SK-N-SH (cell line): Measurements from ENCODE around the gene PARD3B.

Source experiments
- EP300 ChIP-seq, 2 experiments: IDR thresholded peaks; 2 replicates each; pipeline versions ENCODE4 v1.4.0 to v1.6.1; 2012; ENCODE audit warnings: borderline replicate concordance in 1 of 2, low read depth in 1 of 2, low read length in 1 of 2
- JUND ChIP-seq: IDR thresholded peaks from 2 replicates; pipeline ENCODE4 v1.4.0; 2012
- MEF2A ChIP-seq: IDR thresholded peaks from 2 replicates; pipeline ENCODE4 v1.4.0; 2012; ENCODE audit warnings: low read depth, borderline replicate concordance
- NFIC ChIP-seq: IDR thresholded peaks from 2 replicates; pipeline ENCODE4 v1.4.0; 2012; ENCODE audit warnings: borderline replicate concordance
- POLR2AphosphoS5 ChIP-seq: IDR thresholded peaks from 2 replicates; pipeline ENCODE4 v1.6.1; 2012; ENCODE audit warnings: low read depth, low read length
- RAD21 ChIP-seq: IDR thresholded peaks from 2 replicates; pipeline ENCODE4 v1.6.1; 2012; ENCODE audit warnings: mild to moderate bottlenecking, low read length
- RFX5 ChIP-seq: IDR thresholded peaks from 2 replicates; pipeline ENCODE4 v1.6.1; 2012; ENCODE audit warnings: mild to moderate bottlenecking, improper control_type of control experiment, low read length
- SMC3 ChIP-seq: IDR thresholded peaks from 2 replicates; pipeline ENCODE4 v1.6.1; 2012; ENCODE audit warnings: low read depth, low read length, improper control_type of control experiment
- TAF1 ChIP-seq: IDR thresholded peaks from 2 replicates; pipeline ENCODE4 v1.6.1; 2012; ENCODE audit warnings: low read depth, mild to moderate bottlenecking, low read length, moderate library complexity, borderline replicate concordance
- TF ChIP-seq, protein P1 (sequence below): fragments of 200-600 bp; sonication (generic); IDR thresholded peaks from 2 replicates; pipeline ENCODE4 v1.6.1; 2017; ENCODE audit warnings: antibody characterized with exemption, mild to moderate bottlenecking, moderate library complexity
- TF ChIP-seq, protein P2 (sequence below): IDR thresholded peaks from 2 replicates; pipeline ENCODE4 v1.4.0; 2012; ENCODE audit warnings: low read depth, borderline replicate concordance
- TF ChIP-seq, protein P3 (sequence below): fragments of 150-350 bp; IDR thresholded peaks from 2 replicates; pipeline ENCODE4 v1.6.1; 2016; ENCODE audit warnings: mild to moderate bottlenecking, low read depth, low read length
- TF ChIP-seq, protein P4 (sequence below): IDR thresholded peaks from 2 replicates; pipeline ENCODE4 v1.6.1; 2012; ENCODE audit warnings: mild to moderate bottlenecking, low read depth, low read length, moderate library complexity

DNA sequence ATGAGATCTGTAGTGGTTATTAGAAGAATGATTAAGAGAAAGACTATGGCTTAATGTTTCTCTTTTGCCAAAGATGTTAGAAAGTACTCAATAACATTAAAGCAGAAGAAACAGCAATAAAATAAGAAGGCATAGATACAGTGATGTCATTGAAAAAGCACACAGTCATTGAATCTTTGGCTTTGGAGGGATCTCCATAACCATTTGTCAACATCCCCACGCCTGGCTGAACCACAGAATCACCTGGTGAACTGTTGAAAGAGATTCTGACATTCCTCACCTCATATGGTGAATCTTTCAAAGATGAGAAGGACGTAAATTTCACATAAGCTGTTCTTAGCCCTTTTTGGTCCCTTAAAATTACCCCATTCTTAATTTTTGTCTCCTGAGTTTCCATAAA, 812.5 kb downstream of the PARD3B start:
- peak; percentile 66 for TF ChIP-seq RFX5
- TF ChIP-seq EP300 (IDR thresholded peaks at IDR 0.05; ENCODE audit: borderline replicate concordance in 1 of 2, low read depth in 1 of 2, low read length in 1 of 2), result no peak
- TF ChIP-seq, protein P1, sequence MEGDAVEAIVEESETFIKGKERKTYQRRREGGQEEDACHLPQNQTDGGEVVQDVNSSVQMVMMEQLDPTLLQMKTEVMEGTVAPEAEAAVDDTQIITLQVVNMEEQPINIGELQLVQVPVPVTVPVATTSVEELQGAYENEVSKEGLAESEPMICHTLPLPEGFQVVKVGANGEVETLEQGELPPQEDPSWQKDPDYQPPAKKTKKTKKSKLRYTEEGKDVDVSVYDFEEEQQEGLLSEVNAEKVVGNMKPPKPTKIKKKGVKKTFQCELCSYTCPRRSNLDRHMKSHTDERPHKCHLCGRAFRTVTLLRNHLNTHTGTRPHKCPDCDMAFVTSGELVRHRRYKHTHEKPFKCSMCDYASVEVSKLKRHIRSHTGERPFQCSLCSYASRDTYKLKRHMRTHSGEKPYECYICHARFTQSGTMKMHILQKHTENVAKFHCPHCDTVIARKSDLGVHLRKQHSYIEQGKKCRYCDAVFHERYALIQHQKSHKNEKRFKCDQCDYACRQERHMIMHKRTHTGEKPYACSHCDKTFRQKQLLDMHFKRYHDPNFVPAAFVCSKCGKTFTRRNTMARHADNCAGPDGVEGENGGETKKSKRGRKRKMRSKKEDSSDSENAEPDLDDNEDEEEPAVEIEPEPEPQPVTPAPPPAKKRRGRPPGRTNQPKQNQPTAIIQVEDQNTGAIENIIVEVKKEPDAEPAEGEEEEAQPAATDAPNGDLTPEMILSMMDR, result no peak
- no peak for TF ChIP-seq POLR2AphosphoS5
- no peak for TF ChIP-seq SMC3
- TF ChIP-seq TAF1, result no peak
- TF ChIP-seq, protein P2, sequence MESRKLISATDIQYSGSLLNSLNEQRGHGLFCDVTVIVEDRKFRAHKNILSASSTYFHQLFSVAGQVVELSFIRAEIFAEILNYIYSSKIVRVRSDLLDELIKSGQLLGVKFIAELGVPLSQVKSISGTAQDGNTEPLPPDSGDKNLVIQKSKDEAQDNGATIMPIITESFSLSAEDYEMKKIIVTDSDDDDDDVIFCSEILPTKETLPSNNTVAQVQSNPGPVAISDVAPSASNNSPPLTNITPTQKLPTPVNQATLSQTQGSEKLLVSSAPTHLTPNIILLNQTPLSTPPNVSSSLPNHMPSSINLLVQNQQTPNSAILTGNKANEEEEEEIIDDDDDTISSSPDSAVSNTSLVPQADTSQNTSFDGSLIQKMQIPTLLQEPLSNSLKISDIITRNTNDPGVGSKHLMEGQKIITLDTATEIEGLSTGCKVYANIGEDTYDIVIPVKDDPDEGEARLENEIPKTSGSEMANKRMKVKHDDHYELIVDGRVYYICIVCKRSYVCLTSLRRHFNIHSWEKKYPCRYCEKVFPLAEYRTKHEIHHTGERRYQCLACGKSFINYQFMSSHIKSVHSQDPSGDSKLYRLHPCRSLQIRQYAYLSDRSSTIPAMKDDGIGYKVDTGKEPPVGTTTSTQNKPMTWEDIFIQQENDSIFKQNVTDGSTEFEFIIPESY, result no peak
- no peak for TF ChIP-seq JUND
- TF ChIP-seq, protein P3, sequence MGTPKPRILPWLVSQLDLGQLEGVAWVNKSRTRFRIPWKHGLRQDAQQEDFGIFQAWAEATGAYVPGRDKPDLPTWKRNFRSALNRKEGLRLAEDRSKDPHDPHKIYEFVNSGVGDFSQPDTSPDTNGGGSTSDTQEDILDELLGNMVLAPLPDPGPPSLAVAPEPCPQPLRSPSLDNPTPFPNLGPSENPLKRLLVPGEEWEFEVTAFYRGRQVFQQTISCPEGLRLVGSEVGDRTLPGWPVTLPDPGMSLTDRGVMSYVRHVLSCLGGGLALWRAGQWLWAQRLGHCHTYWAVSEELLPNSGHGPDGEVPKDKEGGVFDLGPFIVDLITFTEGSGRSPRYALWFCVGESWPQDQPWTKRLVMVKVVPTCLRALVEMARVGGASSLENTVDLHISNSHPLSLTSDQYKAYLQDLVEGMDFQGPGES, result no peak
- TF ChIP-seq RAD21, result no peak
- TF ChIP-seq, protein P4, sequence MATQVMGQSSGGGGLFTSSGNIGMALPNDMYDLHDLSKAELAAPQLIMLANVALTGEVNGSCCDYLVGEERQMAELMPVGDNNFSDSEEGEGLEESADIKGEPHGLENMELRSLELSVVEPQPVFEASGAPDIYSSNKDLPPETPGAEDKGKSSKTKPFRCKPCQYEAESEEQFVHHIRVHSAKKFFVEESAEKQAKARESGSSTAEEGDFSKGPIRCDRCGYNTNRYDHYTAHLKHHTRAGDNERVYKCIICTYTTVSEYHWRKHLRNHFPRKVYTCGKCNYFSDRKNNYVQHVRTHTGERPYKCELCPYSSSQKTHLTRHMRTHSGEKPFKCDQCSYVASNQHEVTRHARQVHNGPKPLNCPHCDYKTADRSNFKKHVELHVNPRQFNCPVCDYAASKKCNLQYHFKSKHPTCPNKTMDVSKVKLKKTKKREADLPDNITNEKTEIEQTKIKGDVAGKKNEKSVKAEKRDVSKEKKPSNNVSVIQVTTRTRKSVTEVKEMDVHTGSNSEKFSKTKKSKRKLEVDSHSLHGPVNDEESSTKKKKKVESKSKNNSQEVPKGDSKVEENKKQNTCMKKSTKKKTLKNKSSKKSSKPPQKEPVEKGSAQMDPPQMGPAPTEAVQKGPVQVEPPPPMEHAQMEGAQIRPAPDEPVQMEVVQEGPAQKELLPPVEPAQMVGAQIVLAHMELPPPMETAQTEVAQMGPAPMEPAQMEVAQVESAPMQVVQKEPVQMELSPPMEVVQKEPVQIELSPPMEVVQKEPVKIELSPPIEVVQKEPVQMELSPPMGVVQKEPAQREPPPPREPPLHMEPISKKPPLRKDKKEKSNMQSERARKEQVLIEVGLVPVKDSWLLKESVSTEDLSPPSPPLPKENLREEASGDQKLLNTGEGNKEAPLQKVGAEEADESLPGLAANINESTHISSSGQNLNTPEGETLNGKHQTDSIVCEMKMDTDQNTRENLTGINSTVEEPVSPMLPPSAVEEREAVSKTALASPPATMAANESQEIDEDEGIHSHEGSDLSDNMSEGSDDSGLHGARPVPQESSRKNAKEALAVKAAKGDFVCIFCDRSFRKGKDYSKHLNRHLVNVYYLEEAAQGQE, result no peak
- no peak for TF ChIP-seq MEF2A
- no peak for TF ChIP-seq NFIC
